ENCODE data around the gene KLHL22.
"Not testable (repeated sequence)": the region's sequence is repeated elsewhere in the genome, so short reads cannot be mapped to it uniquely, and the experiment has no call there.

KLHL22 gene

DNA sequence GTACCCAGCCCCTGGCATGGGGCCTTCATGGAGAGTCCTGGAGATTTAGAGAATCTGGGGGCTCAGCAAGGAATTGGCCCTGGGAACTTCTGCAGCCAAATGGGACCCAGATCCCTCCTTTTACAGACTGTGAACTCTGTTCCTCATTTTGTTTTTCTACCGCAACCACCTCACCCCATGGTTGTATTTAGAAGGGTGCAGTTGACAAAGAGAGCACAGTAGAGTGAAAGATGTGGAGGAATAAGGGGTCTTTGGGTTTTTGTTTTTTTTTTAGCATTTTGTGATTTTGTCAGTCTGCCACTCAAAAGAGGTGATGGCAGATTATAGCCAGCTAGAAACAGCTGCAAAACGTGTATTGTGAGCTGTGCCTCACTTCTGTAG lies 99.7 kb downstream of the KLHL22 start:
- no peak for DNase-seq

- DNase-seq, result no peak
Observed at GRCh38 chr22:20395181-20395906, 100.3 kb downstream of the KLHL22 start.

- peak; percentile 93 for DNase-seq
Observed at GRCh38 chr22:20393705-20394476, 101.7 kb downstream of the KLHL22 start, which contains the start of gene ZNF74. ZNF74 (plus strand) TSS chr22:20394151; CDS start chr22:20394629, 478 bp downstream.

DNA sequence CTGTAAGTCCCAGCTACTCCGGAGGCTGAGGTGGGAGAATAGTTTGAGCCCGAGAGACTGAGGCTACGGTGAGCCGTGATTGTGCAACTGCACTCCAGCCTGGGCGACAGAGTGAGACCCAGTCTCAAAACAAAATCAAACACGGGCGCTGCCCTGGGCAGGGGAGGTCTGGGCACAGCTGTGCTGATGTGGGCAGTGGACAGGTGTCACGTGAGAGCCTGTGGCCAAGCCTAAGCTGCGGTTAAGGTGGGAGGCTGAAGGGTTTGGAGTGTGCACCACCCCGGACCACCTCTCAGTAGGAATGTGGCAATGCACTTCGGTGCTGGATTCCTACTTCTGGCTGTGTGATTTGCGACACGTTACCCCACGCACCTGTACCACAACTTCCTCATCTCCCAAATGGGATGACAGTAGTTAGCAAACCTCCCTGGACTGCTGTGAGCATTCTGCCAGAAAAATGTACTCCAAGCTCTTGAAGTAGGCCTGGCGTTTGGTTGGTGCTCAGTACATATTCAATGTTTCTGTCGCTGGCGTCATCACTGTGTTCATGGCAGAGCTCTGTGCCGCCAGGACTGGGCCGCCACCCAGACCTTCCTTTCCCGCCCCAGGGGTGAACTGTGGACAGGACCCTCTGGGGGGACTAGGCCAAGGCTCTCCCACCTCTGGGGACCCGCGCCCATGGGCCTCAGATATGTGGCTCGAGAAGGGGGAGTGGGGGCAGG lies 102.5 kb downstream of the KLHL22 start:
- DNase-seq, result no peak

DNA sequence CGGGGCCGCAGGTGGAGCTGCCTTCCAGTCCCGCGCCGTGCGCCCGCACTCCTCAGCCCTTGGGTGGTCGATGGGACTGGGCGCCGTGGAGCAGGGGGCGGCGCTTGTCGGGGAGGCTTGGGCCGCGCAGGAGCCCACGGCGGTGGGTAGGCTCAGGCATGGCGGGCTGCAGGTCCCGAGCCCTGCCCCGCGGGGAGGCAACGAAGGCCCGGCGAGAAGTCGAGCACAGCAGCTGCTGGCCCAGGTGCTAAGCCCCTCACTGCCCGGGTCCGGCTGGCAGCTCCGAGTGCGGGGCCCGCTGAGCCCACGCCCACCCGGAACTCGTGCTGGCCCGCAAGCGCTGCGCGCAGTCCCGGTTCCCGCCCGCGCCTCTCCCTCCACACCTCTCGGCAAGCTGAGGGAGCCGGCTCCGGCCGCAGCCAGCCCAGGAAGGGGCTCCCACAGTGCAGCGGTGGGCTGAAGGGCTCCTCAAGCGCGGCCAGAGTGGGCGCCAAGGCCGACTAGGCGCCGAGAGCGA lies 103.2 kb downstream of the KLHL22 start:
- not testable (repeated sequence) for DNase-seq

Measured in COR-L47 (cell line).